ENCODE measurements around the gene HES2.
A peak's percentile ranks its signal among the peaks of the same experiment; 100 is the strongest.
"Not testable (repeated sequence)": the region's sequence is repeated elsewhere in the genome, so short reads cannot be mapped to it uniquely, and the experiment has no call there.

Gene HES2

GRCh38 chr1:6435129-6435528 is 15.4 kb upstream of the HES2 start:
- DNase-seq: no peak

GRCh38 chr1:6434186-6434585 is 14.5 kb upstream of the HES2 start:
- no peak for DNase-seq

GRCh38 chr1:6431645-6432579 is 12.2 kb upstream of the HES2 start:
- DNase-seq: not testable (repeated sequence)

GRCh38 chr1:6429660-6430411 is 10.1 kb upstream of the HES2 start:
- not testable (repeated sequence) for DNase-seq

GRCh38 chr1:6428453-6428852 is 8.7 kb upstream of the HES2 start:
- not testable (repeated sequence) for DNase-seq

DNA sequence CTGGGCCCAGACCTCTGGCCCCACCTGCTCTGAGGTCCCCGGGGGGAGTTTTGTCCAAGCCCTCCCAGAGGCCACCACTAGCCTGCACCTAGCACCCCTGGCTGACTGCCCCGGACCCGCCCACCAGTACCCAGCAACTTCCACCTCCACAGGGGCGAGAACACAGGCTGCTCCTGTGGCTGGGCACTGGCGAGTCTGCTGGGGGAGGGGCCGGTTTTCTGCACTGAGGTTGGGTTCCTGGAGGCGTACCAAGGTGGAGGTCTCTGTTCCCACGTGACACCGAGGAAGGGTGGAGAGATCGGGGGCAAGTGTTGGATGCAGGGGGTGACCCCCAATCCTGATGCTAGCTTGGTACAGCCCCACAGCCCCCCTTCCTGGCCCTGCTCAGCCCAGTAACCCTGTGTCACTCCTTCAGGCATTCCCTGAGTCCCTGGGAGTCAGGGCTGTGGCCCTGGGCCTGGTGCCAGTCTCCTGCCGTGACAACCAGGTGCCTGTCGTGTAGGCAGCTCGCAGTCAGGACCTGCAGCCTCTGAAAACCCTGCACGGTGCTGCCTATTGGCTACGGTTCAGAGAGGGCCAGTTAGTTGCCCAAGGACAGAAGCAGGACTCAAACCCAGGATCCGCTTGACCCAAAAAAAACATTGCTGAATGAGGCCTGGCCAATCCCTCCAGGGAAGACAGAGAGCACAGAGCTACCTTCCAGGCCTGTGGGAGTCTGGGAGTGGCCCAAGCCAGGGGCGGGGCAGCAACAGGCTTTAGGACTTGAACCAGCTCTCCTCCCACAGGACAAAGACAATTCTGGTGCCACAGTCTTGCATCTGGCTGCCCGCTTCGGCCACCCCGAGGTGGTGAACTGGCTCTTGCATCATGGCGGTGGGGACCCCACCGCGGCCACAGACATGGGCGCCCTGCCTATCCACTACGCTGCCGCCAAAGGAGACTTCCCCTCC is 8.0 kb upstream of the HES2 start:
- DNase-seq: no peak

GRCh38 chr1:6426972-6427350 is 7.2 kb upstream of the HES2 start:
- no peak for DNase-seq

- DNase-seq: no peak
Observed at GRCh38 chr1:6426277-6426971, 6.7 kb upstream of the HES2 start.

DNA sequence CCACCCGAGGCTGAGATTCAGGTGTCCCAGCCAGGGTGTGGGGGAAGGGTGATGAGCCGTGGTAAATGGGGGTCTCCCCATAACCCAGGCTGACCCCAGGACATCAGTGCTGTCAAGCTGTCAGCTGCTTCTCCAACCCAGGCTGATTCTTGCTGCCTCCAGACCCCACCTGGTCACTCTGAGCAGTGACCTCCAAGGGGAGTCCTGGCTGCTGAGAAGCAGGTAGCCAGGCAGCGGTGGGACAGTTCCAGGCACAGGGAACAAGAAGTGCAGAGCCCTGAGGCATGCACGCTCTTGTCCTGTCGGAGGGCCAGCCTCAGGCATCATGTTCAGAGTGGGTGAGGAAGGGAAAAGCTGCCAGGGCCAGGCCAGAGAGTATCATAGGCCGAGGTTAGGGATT is 5.9 kb upstream of the HES2 start:
- no peak for DNase-seq

DNA sequence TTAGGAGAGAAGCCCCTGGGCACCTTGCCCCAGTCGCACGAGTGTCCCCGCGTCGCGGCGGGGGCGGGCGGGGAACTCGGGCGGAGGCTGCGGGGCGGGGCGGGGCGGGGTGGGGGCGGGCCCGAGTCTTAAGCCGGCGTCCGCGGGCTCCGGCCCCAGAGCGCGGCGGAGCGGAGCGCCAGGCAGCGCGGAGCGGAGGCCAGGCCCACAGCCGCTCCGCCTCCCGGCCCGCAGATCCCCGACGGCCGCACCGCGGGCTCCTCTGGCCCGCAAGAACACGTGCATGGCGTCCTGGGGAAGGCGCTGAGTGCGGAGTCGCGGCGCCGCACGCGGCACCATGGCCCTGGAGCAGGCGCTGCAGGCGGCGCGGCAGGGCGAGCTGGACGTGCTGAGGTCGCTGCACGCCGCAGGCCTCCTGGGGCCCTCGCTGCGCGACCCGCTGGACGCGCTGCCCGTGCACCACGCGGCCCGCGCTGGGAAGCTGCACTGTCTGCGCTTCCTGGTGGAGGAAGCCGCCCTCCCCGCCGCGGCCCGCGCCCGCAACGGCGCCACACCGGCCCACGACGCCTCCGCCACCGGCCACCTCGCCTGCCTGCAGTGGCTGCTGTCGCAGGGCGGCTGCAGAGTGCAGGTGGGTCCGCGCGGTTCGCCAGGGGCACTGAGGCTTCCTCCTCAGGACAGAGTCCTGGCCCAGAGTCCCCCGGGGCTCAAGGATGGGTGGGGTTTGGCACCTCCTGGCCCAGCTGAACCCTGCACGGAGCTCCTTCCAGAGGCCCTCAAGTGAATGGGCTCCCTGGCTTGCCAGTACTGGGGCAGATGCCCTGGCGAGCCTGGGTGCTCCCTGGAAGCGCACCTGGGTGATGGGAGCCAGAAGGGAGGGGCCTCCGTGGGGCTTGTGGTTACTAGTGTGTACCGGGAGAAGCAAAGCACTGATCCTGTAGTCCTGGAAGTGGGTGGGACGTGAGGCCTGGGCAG is 5.2 kb upstream of the HES2 start, which contains the start of gene ESPN:
ESPN (plus strand) TSS at position 158 of the 975 bp plus-strand sequence; CDS start at position 338, 180 bp downstream.
- DNase-seq: no peak

- no peak for DNase-seq
Observed at GRCh38 chr1:6424000-6424565, 4.4 kb upstream of the HES2 start.

GRCh38 chr1:6423321-6423999 is 3.7 kb upstream of the HES2 start:
- peak; percentile 10 for DNase-seq

DNA sequence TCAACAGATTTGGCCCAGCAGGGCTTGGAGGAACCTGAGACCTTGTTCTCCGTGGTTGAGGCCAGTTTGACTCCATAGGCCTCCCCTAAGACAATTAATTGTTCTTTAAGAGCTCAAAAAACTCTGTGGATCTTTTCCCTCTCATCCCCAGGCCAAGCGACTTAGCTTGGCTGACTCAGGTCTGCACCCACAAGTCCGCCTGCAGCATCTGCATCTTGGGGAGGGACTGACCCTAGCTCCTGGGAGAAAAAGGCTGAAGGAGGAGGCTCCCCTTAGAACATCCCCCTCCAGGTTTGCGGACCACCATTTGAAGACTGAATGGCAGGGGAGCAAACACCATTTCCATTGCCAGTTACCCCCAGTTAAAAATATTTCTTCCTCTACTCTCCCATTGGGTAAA is 1.5 kb upstream of the HES2 start:
- DNase-seq: no peak

- no peak for DNase-seq
Observed at GRCh38 chr1:6420454-6421042, 829 bp upstream of the HES2 start.

GRCh38 chr1:6419397-6419803 is 319 bp downstream of the HES2 start:
- DNase-seq: no peak

GRCh38 chr1:6418668-6419396 is 887 bp downstream of the HES2 start:
- DNase-seq: no peak

- no peak for DNase-seq
Observed at GRCh38 chr1:6417961-6418667, 1.6 kb downstream of the HES2 start.

DNA sequence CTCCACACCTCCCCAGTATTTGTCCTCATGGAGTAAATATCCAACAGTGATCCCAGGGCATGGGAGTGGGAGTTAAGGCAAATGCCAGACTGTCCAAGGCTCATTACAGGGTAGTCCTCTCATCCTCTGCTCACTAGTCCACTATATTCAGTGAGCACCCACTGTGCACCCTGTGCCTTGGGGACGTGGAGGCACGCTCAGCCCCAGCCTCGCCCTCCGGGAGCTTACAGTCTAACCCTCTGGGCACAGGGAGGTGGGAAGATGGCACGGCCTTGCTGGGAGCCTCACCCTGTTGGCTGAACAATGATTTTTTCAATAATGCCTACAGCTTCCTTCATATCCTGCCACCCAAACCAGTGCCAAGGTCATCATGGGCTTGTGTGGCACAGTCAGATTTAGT is 2.8 kb downstream of the HES2 start:
- DNase-seq: no peak
